Caco-2 (cell line): Measurements from ENCODE around the gene MED31. TPM values are rescaled to one million over a fixed set of nuclear protein-coding genes. Genes with fewer than 3 reads are reported as not detected.

ENCODE experiments used
- BruUV-seq: library from RNA; stranded (reverse); fragments of 400-500 nt; replicated peaks from 2 replicates; lab custom pipeline; 2021; lab: Mats Ljungman, UMichigan
- CTCF ChIA-PET: fragments of 300-600 bp; sonication (Branson Sonifier 250); formaldehyde crosslinking; loops from one replicate; lab custom pipeline; 2022; ENCODE audit warnings: antibody characterized with exemption; lab: Charles Lee
- POLR2A ChIA-PET: fragments of 300-600 bp; sonication (Branson Sonifier 250); formaldehyde crosslinking; loops from one replicate; lab custom pipeline; 2022; ENCODE audit warnings: antibody characterized with exemption; lab: Charles Lee
- DNase-seq, 2 experiments: peaks; one replicate each; pipeline versions ENCODE4 v3.0.0 to v3.0.0-alpha.2; 2020 to 2022
- H3K27me3 ChIP-seq: replicated peaks from 2 replicates; pipeline ENCODE4 v1.6.0; 2011; ENCODE audit warnings: low read length; ENCODE audit not compliant: control insufficient read depth, insufficient read depth
- H3K36me3 ChIP-seq: 2 replicates; pipeline ENCODE4 v1.5.1; 2011; ENCODE audit warnings: low read length; ENCODE audit not compliant: control insufficient read depth, insufficient read depth
- H3K4me1 ChIP-seq: fragments of 250-450 bp; sonication (Bioruptor Pico); 2 replicates; pipeline ENCODE4 v1.5.1; 2020; ENCODE audit warnings: mild to moderate bottlenecking
- H3K4me3 ChIP-seq: 2 replicates; pipeline ENCODE4 v1.5.1; 2011; ENCODE audit warnings: low read depth, mild to moderate bottlenecking, control low read depth, low read length
- H3K9me3 ChIP-seq: fragments of 250-450 bp; sonication (Bioruptor Pico); 2 replicates; pipeline ENCODE4 v1.5.1; 2020; ENCODE audit warnings: mild to moderate bottlenecking, moderate library complexity
- H3K27ac Mint-ChIP-seq: one replicate; pipeline ENCODE4 v1.8.0; 2022; ENCODE audit warnings: mixed read lengths; ENCODE audit not compliant: unreplicated experiment
- H3K27me3 Mint-ChIP-seq: one replicate; pipeline ENCODE4 v1.8.0; 2022; ENCODE audit warnings: mixed read lengths; ENCODE audit not compliant: insufficient read depth, unreplicated experiment
- H3K36me3 Mint-ChIP-seq: one replicate; pipeline ENCODE4 v1.8.0; 2022; ENCODE audit warnings: mild to moderate bottlenecking, mixed read lengths; ENCODE audit not compliant: insufficient read depth, unreplicated experiment
- H3K4me1 Mint-ChIP-seq: one replicate; pipeline ENCODE4 v1.8.0; 2022; ENCODE audit warnings: low read depth, mixed read lengths; ENCODE audit not compliant: unreplicated experiment
- H3K4me3 Mint-ChIP-seq: one replicate; pipeline ENCODE4 v1.8.0; 2022; ENCODE audit warnings: mild to moderate bottlenecking, moderate library complexity, mixed read lengths; ENCODE audit not compliant: unreplicated experiment
- H3K9me3 Mint-ChIP-seq: one replicate; pipeline ENCODE4 v1.8.0; 2022; ENCODE audit warnings: mixed read lengths; ENCODE audit not compliant: unreplicated experiment
- intact Hi-C: fragments of 100-400 bp; cut with micrococcal nuclease; formaldehyde crosslinking; loops from one replicate; pipeline ENCODE4 v1.10.0; 2022; ENCODE audit not compliant: unreplicated experiment
- total RNA-seq: library from RNA; stranded (reverse); gene quantifications from 2 replicates; pipeline ENCODE4 v1.2.3, GENCODE V29; 2022
- TF ChIP-seq, protein P1 (sequence below), 2 experiments: fragments of 200-600 bp in 1 of 2; IDR thresholded peaks; 1 replicate in 1 of 2; 2 replicates in 1 of 2; pipeline versions ENCODE4 v1.5.1 to v1.8.0; 2011 to 2022; ENCODE audit warnings: antibody characterized with exemption in 1 of 2, control low read depth in 1 of 2, inconsistent platforms in 1 of 2, low read depth in 1 of 2, low read length in 1 of 2, mild to moderate bottlenecking in 1 of 2, moderate library complexity in 1 of 2; ENCODE audit not compliant: insufficient read depth in 1 of 2, severe bottlenecking in 1 of 2, unreplicated experiment in 1 of 2

Gene MED31
- total RNA-seq, 1 experiment from 2014 or later: 9.5 TPM

DNA sequence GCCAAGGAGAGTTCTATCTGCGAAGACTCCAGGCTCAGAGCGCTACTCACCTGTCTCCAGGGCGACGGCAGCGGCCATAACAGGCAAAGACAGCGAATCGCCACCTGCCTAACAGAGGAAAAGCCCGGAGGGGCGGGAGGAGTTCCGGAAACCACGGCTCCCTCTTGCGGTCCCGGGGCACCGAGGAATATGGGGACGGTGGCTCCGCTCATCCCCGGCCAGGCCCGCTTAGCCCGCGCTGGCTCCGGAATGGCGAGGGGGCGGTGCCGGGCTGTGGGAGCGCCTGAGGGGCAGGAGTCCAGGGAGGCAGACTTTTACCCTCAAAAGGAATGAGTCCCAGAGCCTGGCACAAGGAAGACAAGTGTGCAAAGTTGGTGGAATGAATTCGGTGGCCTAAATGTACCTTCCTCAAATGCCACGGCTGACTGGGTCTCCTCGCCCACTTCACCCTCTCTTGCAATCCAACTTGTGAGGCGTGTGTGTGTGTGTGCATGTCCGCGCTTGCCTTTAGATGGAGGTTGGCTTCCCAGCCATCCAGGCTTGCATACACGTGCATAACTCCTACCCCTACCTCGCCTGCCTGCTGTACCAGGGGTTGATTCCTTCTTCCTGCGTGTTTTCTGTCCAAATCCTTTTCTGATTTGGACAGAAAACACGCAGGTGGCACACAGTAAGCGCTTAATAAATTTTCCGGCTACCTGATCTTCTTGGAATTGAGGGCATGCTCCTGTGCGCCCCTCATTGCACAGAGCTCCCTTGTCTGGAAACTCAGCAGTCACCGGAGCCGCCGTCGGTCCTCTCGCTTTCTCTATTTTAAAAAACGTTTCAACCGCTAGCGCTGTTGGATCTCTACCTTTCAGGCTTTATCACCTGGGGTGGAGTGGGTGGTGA, 3.7 kb upstream of the MED31 start:
- Histone ChIP-seq H3K27me3 (no peaks in the 10 kb centered on the region), H3K36me3 (no peaks in the 10 kb centered on the region), H3K9me3 (no peaks in the 10 kb centered on the region), H3K4me3 (no peak overlapping the region), H3K4me1 (no peaks in the 10 kb centered on the region; the same call in 1 of the 2 replicates)
- Mint-ChIP-seq H3K4me3 (no peak overlapping the region), H3K9me3 (no peaks in the 10 kb centered on the region), H3K27ac (no peak overlapping the region), H3K27me3 (no peaks in the 10 kb centered on the region), H3K36me3 (peaks cover 8% of the 10 kb centered on the region), H3K4me1 (peaks cover 10% of the 10 kb centered on the region)
- ChIA-PET CTCF (no interaction called here), POLR2A (no interaction called here)
- no peak for DNase-seq
- intact Hi-C loops: no loop called here
- TF ChIP-seq, protein P1, sequence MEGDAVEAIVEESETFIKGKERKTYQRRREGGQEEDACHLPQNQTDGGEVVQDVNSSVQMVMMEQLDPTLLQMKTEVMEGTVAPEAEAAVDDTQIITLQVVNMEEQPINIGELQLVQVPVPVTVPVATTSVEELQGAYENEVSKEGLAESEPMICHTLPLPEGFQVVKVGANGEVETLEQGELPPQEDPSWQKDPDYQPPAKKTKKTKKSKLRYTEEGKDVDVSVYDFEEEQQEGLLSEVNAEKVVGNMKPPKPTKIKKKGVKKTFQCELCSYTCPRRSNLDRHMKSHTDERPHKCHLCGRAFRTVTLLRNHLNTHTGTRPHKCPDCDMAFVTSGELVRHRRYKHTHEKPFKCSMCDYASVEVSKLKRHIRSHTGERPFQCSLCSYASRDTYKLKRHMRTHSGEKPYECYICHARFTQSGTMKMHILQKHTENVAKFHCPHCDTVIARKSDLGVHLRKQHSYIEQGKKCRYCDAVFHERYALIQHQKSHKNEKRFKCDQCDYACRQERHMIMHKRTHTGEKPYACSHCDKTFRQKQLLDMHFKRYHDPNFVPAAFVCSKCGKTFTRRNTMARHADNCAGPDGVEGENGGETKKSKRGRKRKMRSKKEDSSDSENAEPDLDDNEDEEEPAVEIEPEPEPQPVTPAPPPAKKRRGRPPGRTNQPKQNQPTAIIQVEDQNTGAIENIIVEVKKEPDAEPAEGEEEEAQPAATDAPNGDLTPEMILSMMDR (IDR thresholded peaks at IDR 0.05; ENCODE audit: insufficient read depth in 1 of 2, low read depth in 1 of 2, low read length in 1 of 2, severe bottlenecking in 1 of 2, unreplicated experiment in 1 of 2): no peak
- no TSS peak for BruUV-seq

DNA sequence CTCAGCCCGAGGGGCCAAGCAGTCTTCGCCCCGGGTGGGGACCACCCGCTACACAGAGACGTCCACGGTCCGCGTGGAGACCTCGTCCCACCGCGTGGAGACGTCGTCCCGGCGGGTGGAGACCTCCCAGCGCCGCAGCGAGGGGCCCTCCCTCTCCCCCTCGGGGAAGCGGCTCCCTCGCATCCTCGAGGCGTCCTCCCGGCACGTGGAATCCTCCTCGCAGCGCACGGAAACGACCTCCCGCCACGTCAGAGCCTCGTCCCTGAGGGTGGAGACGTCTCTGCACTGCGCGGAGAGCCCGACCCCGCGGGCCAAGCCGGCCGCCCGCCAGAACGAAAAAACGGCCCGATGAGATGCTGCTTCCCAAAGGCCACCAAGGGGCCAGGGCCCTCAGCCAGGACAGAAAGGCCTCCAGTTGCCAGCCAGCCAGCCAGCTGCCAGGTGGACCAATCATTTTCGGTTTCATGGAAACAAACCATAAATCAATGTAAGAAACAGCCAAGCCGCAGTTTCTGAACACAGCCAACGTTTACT, 581 bp upstream of the MED31 start:
- TF ChIP-seq, protein P1 (IDR thresholded peaks at IDR 0.05; ENCODE audit: insufficient read depth in 1 of 2, low read depth in 1 of 2, low read length in 1 of 2, severe bottlenecking in 1 of 2, unreplicated experiment in 1 of 2): no peak
- DNase-seq: peak in 1 of 2 experiments; percentile 42
- intact Hi-C loops: loop anchor here (1.0 kb wide), 1 partner anchor 11 kb away; the partner anchor contains the start of gene TXNDC17
- POLR2A ChIA-PET: interaction anchor here (1.4 kb wide), 1 partner anchor 11 kb away, joined by 6 read pairs; the partner anchor contains the start of gene TXNDC17
- H3K27ac Mint-ChIP-seq: no peak overlapping the region
- H3K4me1 ChIP-seq: no peaks in the 10 kb centered on the region; the same call in 1 of the 2 replicates
- BruUV-seq: no TSS peak
- CTCF ChIA-PET: no interaction called here
- no peaks in the 10 kb centered on the region for H3K9me3 ChIP-seq
- peak overlapping the region; percentile 85 for H3K4me3 Mint-ChIP-seq
- H3K36me3 ChIP-seq: no peaks in the 10 kb centered on the region
- H3K27me3 Mint-ChIP-seq: no peaks in the 10 kb centered on the region
- no peaks in the 10 kb centered on the region for H3K9me3 Mint-ChIP-seq
- H3K4me1 Mint-ChIP-seq: peaks cover 10% of the 10 kb centered on the region
- H3K4me3 ChIP-seq: peak overlapping the region; percentile 84
- H3K27me3 ChIP-seq: no peaks in the 10 kb centered on the region
- peaks cover 12% of the 10 kb centered on the region for H3K36me3 Mint-ChIP-seq

DNA sequence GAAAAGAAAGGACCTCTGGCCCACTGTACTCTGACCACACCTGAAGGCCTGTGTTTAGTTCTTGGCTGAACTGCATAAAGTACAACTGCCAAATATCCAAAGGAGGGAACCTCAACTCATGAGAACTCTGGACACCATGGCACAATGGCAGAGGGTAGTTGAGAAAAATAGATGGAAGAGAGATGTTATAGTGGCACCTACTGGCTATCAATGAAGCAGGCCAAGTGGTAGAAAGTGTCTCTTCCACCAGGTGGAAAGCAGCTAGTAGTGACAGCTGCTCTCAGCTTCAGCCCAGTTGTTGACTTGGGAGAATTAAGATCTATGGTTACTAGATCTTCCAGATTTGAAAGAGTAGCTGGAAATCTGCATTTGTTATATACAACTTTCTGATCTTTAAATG, 3.2 kb downstream of the MED31 start:
- H3K4me1 Mint-ChIP-seq: peaks cover under 1% of the 10 kb centered on the region
- POLR2A ChIA-PET: no interaction called here
- H3K27ac Mint-ChIP-seq: no peak overlapping the region
- no TSS peak for BruUV-seq
- CTCF ChIA-PET: interaction anchor here (0.6 to 0.9 kb wide), 3 partner anchors 8 to 195 kb away, joined by 3 to 5 read pairs (median 3); partner anchors contain the start of gene KIAA0753
- no peaks in the 10 kb centered on the region for H3K9me3 Mint-ChIP-seq
- intact Hi-C loops: no loop called here
- TF ChIP-seq, protein P1 (IDR thresholded peaks at IDR 0.05; ENCODE audit: insufficient read depth in 1 of 2, low read depth in 1 of 2, low read length in 1 of 2, severe bottlenecking in 1 of 2, unreplicated experiment in 1 of 2): peak in 1 of 2 experiments; percentile 17
- Histone ChIP-seq H3K36me3 (no peaks in the 10 kb centered on the region), H3K4me1 (no peaks in the 10 kb centered on the region; the same call in 1 of the 2 replicates), H3K9me3 (no peaks in the 10 kb centered on the region), H3K27me3 (no peaks in the 10 kb centered on the region), H3K4me3 (no peak overlapping the region)
- peaks cover 14% of the 10 kb centered on the region for H3K36me3 Mint-ChIP-seq
- H3K4me3 Mint-ChIP-seq: no peak overlapping the region
- DNase-seq: no peak
- no peaks in the 10 kb centered on the region for H3K27me3 Mint-ChIP-seq
